ENCODE measurements around the gene TSPAN9.

The TSPAN9 gene

DNA sequence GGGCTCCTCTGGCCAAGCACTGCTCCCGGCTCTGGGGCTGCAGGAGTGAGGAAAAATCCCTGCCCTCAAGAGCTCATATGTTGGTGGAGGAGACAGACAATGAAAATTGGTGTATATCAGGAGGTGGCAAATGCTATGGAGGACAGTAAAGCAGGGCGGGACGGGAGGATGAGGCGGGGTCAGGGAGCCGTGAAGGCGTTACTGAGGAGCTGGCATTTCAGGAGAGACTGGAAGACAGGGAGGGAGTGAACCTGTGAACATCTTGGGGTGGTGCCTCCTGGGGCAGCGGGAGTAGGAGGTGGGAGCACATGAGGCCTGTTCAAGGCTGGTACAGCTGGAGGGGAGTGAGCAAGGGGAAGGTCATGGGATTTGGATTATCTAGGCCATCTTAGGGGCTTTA is 26.6 kb downstream of the TSPAN9 start:
- DNase-seq, result no peak

DNA sequence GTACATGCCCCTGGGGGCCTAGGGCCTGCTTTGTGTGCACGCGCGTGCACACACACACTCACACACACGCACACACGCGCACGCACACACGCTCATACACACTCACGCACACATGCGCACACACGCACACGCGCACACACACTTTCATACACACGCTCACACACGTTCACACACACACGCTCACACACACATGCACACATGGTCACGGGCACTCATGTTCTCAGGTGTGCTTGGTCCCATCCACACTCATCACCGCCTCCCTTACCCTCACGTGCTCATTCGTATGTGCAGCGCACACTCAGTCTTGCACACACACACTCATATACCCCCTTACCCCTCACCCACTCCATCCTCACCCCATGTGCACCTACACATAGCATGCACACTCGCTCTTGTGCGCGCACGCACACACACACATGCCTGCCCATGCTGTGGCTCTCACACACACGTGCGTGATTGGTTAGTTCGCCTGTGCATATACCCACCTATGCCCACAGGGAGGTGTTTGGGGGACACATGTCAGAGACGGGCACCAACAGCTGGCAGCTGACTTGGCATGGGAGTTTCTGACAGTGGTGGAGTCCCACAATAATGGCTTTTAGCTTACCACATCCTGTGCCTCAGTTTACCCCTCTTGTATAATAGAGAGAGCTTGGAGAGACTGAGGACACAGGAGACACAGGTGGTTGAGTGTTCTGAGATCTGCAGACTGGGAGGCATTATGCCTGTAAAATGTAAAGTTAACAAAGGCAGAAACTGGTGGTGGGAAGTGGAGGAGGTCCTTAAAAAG is 28.7 kb downstream of the TSPAN9 start:
- no peak for DNase-seq

DNA sequence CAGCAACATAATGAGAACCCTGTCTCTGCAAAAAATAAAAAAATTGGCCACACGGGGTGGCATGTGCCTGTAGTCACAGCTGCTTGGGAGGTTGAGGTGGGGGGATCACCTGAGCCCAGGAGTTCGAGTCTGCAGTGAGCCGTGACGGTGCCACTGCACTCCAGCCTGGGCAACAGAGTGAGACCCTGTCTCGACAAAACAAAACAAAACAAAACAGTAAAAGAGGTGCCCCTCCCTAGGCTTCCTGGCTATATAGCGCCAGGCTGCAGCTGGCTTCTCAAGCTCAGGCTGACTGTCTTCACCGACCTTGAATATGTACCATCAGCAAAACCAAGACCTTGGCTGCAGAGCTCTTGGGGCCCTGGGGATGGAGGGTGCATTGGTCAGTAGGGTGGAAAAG is 29.4 kb downstream of the TSPAN9 start:
- DNase-seq, result no peak

DNA sequence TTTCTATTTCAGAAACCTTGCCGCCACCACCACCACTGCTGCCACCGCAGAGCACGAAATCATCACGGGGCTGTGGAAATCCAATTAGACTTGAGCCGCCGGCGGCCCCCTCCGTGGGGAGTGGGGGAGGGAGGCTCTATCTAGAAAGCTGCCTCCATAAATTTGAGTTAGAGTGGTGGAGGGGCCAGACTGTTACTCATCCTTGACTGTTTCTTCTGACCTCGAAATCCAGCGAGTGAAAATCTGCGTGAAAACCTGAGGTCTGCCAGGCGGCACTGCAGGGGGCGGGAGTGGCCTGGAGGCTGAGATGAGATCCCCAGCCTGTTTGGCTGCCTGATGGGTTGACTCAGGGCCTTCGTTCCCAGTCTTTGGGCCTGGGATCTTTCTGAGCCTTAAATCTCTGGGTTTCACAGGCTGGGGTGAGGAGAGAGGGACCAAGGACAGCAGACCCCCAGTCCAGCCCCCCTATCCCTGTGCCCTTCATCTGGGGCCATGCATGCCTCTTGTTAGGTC is 29.9 kb downstream of the TSPAN9 start:
- no peak for DNase-seq

DNA sequence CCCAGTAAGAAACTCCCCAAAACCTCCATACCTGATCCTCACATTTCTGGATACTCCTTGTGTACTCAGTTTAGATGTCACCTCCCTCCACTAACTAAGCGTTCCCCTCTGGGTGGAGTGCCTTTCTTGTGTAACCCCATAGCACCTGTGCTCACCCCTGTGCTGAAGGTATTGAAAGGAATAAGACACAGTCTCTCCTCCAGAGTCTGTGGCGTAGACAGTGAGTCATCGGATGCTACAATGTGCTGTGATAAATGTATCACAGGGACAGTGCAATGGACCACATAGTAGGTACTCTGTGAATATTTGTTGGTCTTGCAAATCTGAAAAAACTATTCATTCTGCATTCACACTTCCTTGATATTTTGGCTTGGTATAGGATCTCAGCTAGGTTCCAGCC is 30.8 kb downstream of the TSPAN9 start:
- DNase-seq, result no peak

DNA sequence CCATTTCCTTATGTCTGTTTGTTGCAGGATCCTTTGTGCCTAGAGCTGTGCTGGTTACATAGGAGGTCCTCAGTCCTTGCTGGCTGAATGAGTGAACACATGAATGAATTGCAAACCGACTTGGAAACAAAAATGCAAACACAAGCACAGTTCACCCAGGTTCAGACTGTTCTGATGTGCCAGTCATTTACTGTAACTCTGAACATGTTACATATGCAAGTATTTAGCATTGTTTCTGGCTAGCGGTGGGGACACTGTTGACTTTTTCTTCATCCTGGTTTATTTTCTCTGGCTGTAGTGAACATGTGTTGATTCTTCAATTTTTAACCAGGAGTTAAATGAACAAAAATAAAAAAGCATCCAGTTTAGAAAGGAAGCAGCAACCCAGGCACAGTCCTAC is 33.4 kb downstream of the TSPAN9 start:
- no peak for DNase-seq

DNA sequence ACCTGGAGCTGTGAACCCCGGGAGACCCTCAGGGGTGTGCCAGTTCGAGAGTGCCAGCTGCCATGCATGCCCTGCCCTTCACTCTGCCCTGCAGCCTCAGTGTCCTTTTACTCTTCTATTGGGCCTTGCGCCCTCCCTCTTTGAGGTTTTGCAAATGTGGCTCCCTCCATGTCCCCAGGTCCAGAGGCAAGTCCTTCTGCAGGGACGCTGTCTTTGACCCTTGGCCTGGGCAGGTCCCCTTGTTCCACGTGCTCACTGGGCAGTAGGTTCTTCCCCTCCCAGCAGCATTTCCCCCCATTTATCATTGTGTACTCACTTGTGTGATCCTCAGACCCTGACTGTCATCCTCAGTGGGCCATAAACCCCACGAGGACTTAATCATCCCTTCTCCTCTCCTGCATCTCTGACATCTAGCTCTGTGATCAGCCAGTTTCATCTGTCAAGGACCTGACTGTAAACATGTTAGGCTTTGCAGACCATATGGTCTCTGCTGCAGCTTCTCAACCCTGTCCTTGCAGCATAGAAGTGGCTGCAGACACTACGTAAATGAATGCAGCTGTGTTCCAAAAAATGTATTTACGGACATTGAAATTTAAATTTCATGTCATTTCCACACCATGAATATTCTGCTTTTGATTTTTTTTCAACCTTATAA is 36.6 kb downstream of the TSPAN9 start:
- DNase-seq, result no peak

DNA sequence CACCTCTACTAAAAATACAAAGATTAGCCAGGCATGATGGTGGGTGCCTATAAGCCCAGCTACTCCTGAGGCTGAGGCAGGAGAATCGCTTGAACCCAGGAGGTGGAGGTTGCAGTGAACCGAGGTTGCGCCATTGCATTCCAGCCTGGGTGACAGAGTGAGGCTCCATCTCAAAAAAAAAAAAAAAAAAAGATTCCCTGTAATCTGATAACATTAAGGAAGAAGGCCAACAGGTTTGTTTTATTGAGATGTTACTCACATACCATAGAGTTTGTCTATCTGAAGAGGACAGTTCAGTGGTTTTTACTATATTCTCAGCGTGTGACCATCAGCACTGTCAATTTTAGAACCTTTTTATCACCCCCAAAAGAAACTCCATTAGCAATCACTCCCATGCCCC is 37.5 kb downstream of the TSPAN9 start:
- DNase-seq, result no peak

DNA sequence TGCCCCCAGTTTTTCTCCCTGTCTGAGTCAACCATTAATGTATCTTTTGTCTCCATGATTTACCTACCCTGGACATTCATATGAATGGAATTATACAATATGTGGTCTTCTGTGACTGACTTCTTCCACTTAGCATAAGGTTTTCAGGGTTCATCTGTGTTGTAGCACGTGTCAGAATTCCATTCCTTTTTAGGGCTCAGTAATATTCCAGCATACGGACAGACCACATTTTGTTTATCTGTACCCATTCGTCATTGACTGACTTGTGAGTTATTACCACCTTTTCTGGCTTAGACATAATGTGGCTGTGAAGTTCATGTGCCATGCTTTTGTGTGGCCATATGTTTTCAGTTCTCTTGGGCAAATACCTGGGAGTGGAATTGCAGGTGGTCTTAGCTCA is 37.9 kb downstream of the TSPAN9 start:
- no peak for DNase-seq

DNA sequence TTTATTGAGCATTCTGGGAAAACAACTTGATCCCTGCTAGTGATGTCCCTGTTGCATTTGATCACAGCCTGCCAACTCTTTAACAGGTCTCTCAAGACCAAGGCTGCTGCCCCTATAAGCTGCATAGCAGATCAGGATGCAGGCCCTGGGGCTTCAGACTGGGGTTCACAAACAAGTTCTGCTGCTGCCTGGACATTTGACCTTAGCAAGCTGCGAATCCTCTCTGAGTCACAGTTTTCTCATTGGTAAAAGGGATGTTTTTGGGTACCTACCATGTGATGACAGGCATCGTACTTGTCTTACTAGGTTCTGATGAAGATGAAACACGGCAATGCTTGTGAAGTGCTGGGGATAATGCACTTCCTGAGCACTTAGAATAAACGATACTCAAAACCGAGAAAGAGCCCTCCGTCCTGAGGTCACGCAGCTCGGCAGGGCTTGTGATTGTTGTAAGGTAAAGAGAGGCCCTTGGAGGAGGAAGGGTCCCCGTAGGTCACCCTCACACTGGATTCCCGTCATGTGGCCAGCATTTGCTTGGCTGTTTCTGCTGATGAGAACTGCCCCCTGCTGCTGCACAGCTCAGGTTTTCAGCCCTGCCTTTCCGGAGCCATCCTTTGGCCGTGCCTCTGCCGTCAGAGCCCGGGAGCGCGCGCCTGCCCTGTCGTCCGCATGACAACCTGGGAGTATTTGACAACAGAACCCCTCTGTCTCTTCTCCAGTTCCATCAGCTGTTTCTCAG is 39.1 kb downstream of the TSPAN9 start:
- DNase-seq, result no peak

DNA sequence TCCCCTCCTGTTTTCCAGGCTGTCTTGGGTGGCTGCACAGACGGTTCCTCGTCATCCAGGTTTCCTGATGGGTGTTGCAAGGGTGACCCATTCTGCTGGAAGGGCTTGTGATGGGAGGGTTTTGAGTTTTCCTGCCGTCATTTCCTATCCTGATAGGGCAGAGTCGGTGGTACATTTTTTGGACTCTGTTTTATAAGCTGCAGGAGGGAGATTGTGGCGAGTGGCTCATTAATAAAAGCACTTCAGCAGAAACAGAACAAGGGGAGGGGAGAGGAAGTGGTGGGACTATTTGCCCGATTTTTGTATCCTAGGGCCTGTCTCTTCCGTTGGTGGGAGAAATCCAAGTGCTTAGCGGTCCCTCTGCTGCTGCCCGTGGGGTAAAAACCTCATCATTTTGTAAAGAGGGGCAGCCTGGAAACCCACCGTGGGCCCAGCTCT is 40.0 kb downstream of the TSPAN9 start:
- no peak for DNase-seq

DNA sequence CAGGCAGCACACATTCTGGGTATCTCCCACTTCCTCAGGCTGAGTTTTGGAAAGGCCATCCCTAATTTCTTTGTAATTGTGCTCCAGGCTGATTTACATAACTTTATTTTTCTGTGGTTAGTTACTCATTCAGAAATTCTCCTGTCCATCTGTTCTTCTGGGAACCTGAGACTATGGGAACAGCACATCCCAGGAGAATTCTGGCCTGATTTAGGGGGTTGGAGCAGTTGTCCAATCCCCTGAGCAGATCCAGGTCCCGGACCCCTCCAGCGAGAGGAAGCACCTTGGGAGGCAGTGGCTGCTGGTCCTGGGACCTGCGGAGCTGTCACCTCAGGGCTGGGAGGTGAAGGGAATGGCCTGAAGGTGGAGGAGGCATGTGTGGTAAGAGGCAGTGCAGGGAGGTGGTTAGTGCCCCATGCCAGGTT is 40.4 kb downstream of the TSPAN9 start:
- DNase-seq, result no peak

DNA sequence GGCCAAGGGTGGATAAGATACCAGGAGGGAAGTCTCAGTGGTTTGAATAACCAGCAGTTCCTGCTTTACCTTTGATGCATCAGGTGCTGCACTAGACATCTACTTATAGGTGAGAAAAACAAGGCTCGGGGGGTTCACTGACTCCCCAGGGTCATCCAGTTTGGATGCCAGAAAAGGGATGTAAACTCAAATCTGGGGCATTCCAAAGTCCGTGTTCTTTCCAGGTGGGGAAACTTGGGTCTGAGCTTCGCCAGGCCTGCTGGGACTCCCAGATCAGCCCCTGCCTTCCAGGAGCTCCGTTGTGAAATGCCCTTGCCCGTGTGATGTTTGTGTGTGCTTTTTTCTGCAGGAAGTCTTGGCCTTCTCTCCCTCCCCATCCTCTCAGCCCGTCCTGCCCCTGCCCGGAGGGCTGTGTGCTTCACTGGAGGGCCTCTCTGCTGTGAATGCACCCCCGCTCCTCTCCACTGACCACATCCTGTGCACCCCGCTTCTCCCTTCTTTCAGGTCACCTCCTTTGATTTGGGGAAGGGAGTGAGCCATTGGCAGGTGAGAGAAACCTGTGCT is 42.1 kb downstream of the TSPAN9 start:
- DNase-seq, result no peak

DNA sequence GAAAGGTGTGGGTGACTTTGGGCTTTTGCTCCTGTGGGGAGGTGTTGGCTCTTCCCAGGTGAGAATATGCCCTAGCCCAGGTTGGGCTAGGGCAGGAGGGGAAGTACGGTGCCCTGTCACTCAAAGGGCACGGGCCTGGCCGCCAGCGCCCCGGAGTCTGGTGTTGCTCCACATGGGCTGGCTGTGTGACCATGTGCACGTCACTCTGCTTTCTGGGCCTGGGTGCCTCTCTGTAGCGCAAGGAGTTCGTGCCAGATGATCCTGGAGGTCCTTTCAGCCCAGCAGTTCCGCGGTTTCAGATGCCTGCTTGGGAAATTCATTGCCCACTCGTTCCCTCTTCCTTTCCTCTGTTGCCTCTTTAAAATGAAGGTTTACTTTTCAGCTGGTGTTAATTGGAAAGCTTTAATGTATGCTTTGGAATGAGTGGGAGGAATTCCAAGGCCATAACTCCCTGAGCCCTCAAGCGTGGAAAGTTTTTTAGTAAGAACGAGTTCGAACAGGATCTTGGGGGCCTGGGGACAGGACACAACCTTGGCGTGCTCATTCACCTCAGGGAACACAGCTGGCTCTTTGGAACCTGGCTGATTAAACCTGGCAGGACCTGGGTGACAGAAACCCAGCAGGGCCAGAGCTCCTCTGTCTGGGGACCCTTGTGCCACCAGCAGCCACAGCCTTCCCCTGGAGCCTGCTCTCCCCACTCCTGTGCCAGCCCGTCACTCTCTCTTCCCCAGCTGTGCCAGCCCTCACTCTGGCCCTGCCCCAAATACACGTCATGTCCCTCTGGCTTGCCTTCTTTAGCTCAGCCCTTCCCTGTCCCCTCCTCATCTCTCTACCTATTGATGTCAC is 42.8 kb downstream of the TSPAN9 start:
- no peak for DNase-seq

DNA sequence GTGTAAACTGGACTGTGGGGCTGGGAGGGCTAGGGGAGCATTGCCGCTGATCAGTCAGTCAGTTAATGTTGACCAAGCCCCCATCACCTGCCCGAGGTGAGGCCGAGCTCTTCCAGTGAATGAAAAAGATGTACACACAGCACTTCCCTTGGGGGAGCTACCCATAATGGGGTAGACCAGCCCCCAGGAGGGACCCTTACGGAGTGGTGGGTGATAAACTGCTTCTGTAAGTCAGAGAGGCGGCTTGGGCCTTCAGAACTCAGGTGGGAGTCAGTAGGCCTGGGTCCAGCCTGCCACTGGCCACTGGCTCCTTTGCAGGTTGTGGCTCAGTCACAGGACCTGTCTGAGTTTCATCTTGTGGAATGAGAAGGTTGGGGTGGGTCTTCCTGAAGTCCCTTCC is 43.5 kb downstream of the TSPAN9 start:
- DNase-seq, result no peak

DNA sequence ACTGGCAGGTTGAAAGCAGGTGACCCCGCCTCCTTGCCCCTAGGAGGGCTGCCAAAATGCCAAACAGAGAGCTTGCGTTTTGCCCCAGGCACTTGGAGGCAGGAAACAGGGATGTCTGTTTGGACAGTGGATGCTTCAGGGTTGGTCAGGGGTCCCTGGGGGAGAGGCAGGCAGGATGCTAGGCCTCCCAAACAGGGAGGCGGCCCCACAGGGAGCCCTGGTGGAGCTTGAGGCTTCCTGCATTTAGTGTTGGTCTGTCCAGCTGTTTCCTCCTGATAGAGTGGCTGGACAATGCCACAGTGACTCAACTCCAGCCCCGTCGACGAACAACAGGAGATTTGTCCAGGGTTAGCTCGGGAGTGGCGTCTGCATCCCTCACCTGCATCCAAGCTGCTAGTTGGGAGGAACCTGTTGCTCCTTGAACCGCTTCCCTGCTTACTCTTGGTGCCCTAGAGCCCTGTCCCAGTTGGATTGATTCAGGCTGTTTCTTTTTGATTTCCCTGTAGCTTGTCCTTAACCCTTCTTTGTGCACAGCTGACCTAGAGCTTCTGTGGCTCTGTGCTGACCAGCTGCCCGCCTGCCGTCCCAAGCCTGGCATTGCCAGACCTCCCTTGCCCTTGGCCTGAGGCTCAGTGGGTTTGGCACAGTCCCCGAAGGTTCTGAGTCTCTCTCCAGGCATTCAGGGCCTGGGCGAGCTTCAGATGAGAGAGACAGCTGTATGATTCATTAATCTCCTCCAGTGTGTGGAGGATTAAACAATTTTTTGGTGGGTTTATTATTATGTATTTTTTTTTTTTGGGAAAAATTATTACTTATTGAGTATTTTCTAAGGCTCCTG is 45.9 kb downstream of the TSPAN9 start:
- DNase-seq, result no peak

DNA sequence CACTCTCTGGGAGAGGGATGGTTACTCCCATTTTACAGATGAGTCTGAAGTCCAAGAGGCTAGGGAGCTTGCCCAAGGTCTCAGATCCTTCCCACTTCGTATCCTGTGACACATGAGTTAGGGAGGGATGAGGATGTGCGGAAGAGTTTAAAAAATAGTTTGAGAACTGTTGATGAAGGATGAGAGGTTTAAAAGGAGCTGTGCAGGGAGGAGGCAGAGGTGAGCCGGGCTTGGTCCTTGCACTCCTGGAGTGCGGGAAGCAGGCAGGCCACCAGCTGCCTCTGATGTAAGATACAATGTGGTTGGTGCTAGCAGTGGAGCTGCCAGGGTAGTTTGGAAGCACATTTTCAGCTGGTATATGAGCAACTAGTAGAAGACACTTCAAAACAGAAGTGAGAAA is 46.5 kb downstream of the TSPAN9 start:
- no peak for DNase-seq

DNA sequence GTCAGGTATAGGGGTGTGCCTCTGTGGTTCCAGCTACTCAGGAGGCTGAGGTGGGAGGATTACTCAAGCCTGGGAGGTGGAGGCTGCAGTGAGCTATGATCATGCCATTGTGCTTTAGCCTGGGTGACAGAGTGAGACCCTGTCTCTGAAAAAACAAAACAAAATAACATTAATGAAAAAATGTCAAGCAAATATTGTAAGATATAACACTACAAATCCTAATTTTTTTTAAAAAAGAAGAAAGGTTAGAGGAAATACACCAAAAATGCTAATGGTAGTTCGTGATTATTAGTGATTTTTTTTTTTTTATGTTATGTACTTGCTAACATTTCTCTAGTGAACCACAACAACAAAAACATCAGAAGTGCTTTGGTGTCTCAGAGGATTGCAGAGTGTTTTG is 47.7 kb downstream of the TSPAN9 start:
- no peak for DNase-seq

DNA sequence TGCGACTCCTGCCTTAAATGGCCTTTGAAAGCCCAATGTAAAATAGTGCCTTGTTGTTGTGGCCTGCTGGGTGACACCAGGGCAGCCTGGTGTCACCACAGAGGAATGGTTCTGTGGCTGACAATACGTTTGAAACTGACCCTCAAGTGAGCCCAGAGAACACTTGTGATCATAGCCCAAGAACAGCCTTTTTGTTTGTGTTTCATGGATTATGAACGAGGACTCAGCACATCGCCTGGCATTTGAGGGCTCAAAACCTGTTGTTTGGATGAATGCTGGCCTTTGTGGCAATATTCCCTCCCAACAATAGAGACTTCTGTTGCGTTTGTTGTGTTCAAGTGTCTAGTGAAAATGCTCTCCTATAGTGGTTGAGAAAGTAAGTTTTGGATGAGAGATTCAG is 48.5 kb downstream of the TSPAN9 start:
- no peak for DNase-seq

DNA sequence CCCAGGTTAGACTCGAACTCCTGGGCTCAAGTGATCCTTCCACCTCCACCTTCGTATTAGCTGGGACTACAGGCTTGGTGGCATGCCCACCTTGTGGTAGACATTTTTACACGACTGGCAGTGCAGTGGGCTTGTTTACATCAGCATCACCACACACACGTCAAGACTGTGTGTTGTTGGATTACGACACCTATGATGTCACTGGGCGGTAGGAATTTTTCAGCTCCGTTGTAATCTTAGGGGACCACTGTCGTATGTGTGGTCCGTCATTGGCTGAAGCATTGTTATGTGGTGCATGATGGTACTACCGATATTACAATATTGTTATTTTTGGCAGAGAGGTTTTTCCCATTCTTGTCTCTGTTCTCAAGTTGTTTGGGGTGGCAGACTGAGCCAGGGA is 50.7 kb downstream of the TSPAN9 start:
- DNase-seq, result no peak

DNA sequence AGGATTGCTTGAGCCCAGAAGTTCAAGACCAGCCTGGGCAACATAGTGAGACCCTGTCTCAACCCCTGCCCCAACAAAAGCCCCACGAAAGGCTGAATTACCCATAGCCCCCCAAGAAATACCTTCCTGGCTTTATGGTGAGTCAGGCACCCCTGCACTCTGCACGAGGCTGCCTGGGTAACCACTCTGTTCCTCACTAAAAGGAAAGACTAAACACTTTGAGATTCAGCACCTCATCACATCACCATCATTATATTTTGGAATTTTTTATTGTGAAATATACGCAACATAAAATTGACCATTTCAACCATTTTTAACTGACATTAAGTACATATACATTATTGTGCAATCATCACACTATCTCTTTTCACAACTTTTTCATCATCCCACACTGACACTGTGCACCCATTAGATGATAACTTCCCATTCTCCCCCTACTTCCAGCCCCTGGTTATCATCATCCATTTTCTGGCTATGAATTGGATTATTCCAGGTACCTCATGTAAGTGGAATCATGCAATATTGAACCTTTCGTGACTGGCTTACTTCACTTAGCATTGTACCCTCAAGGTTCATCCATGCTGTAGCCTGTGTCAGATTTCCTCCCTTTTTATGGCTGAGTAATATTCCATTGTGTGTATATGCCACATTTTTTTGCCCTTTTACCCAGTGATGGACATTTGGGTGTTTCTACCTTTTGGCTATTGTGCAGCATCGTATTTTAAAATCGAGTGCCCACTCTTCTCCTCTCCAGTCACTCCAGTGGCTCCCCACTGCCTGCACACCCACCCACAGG is 51.5 kb downstream of the TSPAN9 start:
- no peak for DNase-seq

Data from NCI-H510A treated with DMSO at 0.1 percent for 48 hours (cell line).